HG02623 (cell line): ENCODE measurements around the gene PLXNA2.

Experiments
- ATAC-seq: cut with Tn5 transposase; IDR thresholded peaks from one replicate; pipeline ENCODE4 v1.9.1; 2021; ENCODE audit warnings: moderate library complexity; ENCODE audit not compliant: unreplicated experiment

PLXNA2 gene

DNA sequence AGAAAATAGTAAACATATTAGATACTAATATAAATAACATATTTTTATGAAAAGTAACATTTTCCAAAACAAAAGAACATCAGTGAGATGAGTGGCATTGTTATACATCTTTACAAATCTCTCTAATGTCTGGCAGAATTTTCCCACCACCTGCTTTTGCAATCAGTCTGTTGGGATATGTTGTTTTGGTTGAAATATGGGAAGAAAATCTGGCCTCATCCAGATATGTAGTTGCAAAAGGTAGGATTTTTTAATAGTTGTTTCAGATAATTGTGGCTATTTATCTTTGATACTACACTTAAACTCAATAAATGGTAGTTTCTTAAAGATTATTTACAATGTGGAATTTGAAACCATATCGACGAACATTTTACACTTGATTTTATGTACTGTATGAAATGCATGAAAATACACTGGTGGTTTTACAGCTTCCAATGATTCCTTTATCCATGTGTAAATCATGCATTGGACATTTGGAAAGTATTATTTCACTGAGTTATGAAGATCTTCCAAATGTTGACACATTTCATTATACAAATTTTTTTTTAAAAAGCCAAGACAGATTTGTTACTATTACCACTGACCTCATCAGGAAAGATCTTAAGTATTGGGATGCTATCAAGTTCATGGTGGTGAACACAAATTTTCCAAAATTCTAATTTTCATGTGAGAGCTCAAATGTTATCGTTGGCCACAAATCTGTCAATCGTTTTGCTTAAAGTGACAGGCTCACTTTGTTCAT, 259.2 kb downstream of the PLXNA2 start:
- no peak for ATAC-seq

DNA sequence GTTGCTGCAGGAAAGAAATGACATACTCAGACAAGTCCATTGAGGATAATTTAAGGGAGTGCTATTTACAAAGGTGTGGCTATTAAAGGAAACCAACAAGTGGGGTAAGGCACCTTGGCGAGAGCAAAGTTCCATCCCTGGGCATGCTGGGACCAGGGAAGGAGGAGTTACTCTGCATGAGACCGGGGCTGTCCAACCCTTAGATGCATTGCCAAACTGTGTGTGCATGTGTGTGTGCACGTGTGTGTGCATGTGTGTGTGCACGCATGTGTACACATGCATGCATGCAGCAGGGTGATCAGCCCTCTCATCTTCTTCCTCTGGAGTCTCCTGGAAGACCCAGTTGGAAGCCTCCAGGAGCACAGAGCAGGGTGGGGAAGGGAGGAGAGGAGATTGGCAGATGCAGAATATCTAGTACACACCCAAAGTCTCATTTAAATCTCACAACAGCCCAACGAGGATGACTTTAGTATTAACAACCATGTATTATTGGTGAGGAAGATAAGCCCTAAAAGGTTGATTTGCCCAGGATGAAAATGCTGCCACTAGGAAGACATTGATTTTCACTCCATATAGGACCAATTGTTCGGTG, 261.0 kb downstream of the PLXNA2 start:
- no peak for ATAC-seq

DNA sequence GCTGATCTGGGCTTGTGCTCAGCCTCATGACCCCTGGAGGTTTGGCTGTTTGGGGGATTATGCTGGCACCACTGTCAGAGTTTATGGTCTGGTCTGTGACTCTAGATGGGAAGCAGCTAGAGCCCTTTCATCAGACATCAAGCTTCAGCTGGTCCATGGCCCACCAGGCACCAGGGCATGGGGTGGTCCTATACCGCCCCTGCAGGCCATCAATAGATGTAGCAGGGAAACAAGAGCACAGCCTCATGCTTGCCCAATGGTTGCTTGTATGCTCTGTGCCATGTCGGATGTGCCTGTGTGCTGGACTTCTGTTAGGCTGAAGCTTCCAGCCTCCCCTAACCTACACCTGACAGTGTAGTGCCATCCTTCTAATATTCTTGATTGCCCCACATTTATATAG, 262.2 kb downstream of the PLXNA2 start:
- ATAC-seq = no peak

DNA sequence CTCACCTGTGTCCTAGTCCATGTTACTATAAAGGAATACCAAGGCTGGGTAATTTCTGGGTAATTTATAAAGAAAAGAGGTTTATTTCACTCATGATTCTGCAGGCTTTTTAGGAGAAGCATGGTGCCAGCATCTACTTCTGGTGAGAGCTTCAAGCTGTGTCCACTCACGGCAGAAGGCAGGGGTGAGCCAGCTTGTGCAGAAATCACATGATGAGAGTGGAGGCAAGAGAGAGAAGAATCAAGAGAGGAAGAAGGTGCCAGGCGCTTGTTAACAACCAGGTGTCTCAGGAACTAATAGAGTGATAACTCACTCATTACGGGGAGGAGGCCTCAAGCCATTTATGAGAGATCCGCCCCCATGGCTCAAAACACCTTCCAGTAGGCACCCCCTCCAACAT, 265.7 kb downstream of the PLXNA2 start:
- no peak for ATAC-seq

- ATAC-seq = no peak
Observed at GRCh38 chr1:207977876-207978275, 266.3 kb downstream of the PLXNA2 start.

DNA sequence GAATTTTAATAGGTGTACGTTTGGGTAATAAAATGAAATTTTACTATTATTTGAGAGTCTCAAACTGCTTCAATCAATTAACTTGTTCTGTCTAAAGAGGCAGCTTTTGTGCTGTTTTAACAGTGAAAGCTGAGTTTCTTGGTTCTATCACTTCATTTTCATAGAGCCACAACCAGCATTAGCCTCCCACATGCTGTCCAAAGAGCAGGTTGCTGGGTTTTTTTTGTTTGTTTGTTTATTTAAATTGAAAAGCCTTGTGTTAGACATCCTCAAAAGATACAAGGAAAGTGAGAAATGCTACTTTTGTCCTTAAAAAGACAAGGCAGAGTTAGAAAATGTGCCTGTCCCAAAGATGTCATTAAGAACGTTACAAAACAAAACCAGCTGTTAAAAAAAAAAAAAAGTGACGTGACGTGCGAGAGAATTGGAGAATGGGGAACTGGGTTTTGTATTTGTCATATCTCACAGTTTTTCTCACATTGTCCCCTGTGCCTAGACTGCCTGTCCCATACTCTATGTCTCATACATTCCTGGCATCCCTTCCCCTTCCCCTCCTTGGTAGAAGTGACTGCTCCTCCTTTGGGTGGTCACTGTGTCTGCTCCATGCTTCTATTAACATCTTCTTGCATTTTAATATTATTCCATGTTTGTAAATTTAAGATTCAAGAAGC, 270.2 kb downstream of the PLXNA2 start:
- ATAC-seq = no peak

DNA sequence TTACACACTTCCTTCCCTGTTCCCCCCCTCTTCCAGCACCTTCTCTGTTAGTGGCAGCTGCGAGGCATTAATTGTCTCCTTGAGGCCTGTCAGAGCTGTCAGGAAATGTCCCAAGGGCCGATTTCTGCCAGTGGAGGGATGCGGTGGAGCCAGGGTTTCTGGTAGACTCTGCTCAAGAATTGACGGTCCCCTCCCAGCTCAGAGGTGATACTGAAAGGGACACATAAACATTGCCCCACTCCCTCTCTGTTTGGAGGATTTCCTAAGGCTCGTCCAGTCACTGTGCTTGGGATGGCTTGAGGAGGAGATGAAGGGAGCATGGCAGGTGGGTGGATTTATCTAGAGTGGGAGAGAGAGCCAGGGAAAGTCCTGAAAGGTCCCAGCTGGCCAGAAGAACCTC, 271.8 kb downstream of the PLXNA2 start:
- no peak for ATAC-seq
